Measurements from ENCODE around the gene HS2ST1. TPM values are rescaled to one million over a fixed set of nuclear protein-coding genes. Genes with fewer than 3 reads are reported as not detected.
"Not testable (repeated sequence)": the region's sequence is repeated elsewhere in the genome, so short reads cannot be mapped to it uniquely, and the experiment has no call there.

Gene HS2ST1
- total and polyA plus RNA-seq, 2 donors (not counting 1 experiment from before 2014, with no cell fraction given): 19.2 to 22.5 TPM

DNA sequence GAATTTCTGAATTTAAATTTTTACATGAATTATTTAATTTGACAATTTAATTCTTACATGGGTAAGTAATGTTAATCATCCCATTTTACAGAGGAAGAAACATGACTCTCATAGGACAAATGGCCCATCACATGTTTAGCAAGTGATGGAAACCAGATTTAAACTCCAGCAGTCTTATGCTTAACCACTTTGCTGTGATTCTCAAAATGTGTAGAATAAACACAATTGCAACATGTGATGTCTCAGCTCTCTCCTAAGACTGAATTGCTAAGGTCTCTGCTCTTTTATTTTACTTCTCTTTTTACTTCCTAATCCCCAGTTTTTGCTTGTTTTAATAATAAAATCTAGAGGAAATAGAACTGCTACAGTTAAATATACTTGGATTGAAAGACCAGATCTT, 42.8 kb downstream of the HS2ST1 start:
- Histone ChIP-seq H3K9ac (ENCODE audit: insufficient read depth, low read length) (no peak overlapping the region), H3K79me2 (ENCODE audit: control insufficient read depth, insufficient read depth, low read length) (no peaks in the 10 kb centered on the region), H3K4me2 (ENCODE audit: extremely low read depth, insufficient read depth, low read length) (no peak overlapping the region), H3K4me1 (ENCODE audit: control insufficient read depth, extremely low read depth, insufficient read depth, low read length) (no peaks in the 10 kb centered on the region), H3K4me3 (replicated peaks in 1 of 4; ENCODE audit: control extremely low read depth in 1 of 4, insufficient read depth in 1 of 4, low read depth in 3 of 4, low read length in 4 of 4) (no peak overlapping the region), H3K27ac (ENCODE audit: insufficient read depth, low read length) (no peak overlapping the region), H3K9me3 (ENCODE audit: control insufficient read depth, insufficient read depth, low read depth, low read length) (no peaks in the 10 kb centered on the region), H2AFZ (ENCODE audit: low read length) (no peak overlapping the region), H4K20me1 (ENCODE audit: control insufficient read depth, extremely low read depth, insufficient read depth, low read length) (no peaks in the 10 kb centered on the region), H3K27me3 (ENCODE audit: control insufficient read depth, insufficient read depth, low read length) (no peaks in the 10 kb centered on the region), H3K36me3 (ENCODE audit: control insufficient read depth, insufficient read depth, low read length) (no peaks in the 10 kb centered on the region)
- peak in 1 of 2 donors; percentile 49 for DNase-seq (ENCODE audit: low read depth in 2 of 2)
- TF ChIP-seq, protein P1, sequence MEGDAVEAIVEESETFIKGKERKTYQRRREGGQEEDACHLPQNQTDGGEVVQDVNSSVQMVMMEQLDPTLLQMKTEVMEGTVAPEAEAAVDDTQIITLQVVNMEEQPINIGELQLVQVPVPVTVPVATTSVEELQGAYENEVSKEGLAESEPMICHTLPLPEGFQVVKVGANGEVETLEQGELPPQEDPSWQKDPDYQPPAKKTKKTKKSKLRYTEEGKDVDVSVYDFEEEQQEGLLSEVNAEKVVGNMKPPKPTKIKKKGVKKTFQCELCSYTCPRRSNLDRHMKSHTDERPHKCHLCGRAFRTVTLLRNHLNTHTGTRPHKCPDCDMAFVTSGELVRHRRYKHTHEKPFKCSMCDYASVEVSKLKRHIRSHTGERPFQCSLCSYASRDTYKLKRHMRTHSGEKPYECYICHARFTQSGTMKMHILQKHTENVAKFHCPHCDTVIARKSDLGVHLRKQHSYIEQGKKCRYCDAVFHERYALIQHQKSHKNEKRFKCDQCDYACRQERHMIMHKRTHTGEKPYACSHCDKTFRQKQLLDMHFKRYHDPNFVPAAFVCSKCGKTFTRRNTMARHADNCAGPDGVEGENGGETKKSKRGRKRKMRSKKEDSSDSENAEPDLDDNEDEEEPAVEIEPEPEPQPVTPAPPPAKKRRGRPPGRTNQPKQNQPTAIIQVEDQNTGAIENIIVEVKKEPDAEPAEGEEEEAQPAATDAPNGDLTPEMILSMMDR (conservative IDR thresholded peaks at IDR 0.05 in 1 of 2, IDR thresholded peaks at IDR 0.05 in 1 of 2; ENCODE audit: low read depth in 1 of 2, low read length in 2 of 2): no peak
- no peak for TF ChIP-seq EZH2 (IDR thresholded peaks at IDR 0.05; ENCODE audit: low read length, missing control alignments)

DNA sequence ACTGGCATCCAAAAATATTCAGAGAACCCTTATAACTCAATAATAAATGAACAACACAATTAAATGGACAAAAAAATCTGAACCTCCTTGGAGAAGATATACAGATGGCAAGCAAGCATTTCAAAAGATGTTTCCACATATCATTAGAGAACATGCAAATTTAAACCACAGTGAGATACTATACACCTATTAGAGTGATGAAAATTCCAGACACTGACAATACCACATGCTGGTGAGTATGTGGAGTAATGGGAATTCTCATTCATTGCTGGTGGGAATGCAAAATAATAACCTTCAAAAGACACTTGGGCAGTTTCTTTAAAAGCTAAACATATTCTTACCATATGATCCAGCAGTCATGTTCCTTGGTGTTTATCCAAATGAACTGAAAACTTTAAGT, 46.1 kb downstream of the HS2ST1 start:
- H3K4me3 ChIP-seq (replicated peaks in 1 of 4; ENCODE audit: control extremely low read depth in 1 of 4, insufficient read depth in 1 of 4, low read depth in 3 of 4, low read length in 4 of 4): no peak overlapping the region
- TF ChIP-seq EZH2 (IDR thresholded peaks at IDR 0.05; ENCODE audit: low read length, missing control alignments): no peak
- TF ChIP-seq, protein P1 (conservative IDR thresholded peaks at IDR 0.05 in 1 of 2, IDR thresholded peaks at IDR 0.05 in 1 of 2; ENCODE audit: low read depth in 1 of 2, low read length in 2 of 2): no peak
- no peak overlapping the region for H3K9ac ChIP-seq (ENCODE audit: insufficient read depth, low read length)
- DNase-seq (ENCODE audit: low read depth in 2 of 2): no peak
- H4K20me1 ChIP-seq (ENCODE audit: control insufficient read depth, extremely low read depth, insufficient read depth, low read length): no peaks in the 10 kb centered on the region
- no peak overlapping the region for H2AFZ ChIP-seq (ENCODE audit: low read length)
- no peaks in the 10 kb centered on the region for H3K27me3 ChIP-seq (ENCODE audit: control insufficient read depth, insufficient read depth, low read length)
- H3K4me2 ChIP-seq (ENCODE audit: extremely low read depth, insufficient read depth, low read length): no peak overlapping the region
- no peaks in the 10 kb centered on the region for H3K4me1 ChIP-seq (ENCODE audit: control insufficient read depth, extremely low read depth, insufficient read depth, low read length)
- no peaks in the 10 kb centered on the region for H3K36me3 ChIP-seq (ENCODE audit: control insufficient read depth, insufficient read depth, low read length)
- no peaks in the 10 kb centered on the region for H3K79me2 ChIP-seq (ENCODE audit: control insufficient read depth, insufficient read depth, low read length)
- no peak overlapping the region for H3K27ac ChIP-seq (ENCODE audit: insufficient read depth, low read length)
- no peaks in the 10 kb centered on the region for H3K9me3 ChIP-seq (ENCODE audit: control insufficient read depth, insufficient read depth, low read depth, low read length)

DNA sequence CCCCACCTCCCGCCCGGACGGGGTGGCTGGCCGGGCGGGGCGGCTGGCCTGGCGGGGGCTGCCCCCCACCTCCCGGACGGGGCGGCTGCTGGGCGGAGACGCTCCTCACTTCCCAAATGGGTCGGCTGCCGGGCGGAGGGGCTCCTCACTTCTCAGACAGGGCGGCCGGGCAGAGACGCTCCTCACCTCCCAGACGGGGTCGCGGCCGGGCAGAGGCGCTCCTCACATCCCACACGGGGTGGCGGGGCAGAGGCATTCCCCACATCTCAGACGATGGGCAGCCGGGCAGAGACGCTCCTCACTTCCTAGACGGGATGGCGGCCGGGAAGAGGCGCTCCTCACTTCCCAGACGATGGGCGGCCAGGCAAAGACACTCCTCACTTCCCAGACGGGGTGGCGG, 49.4 kb downstream of the HS2ST1 start:
- not testable (repeated sequence) for H3K9me3 ChIP-seq (ENCODE audit: control insufficient read depth, insufficient read depth, low read depth, low read length); H3K9ac ChIP-seq (ENCODE audit: insufficient read depth, low read length); H3K36me3 ChIP-seq (ENCODE audit: control insufficient read depth, insufficient read depth, low read length); H3K79me2 ChIP-seq (ENCODE audit: control insufficient read depth, insufficient read depth, low read length); H3K27me3 ChIP-seq (ENCODE audit: control insufficient read depth, insufficient read depth, low read length); H3K27ac ChIP-seq (ENCODE audit: insufficient read depth, low read length); H3K4me1 ChIP-seq (ENCODE audit: control insufficient read depth, extremely low read depth, insufficient read depth, low read length); H4K20me1 ChIP-seq (ENCODE audit: control insufficient read depth, extremely low read depth, insufficient read depth, low read length); H3K4me2 ChIP-seq (ENCODE audit: extremely low read depth, insufficient read depth, low read length); H2AFZ ChIP-seq (ENCODE audit: low read length); DNase-seq (ENCODE audit: low read depth in 2 of 2); H3K4me3 ChIP-seq (replicated peaks in 1 of 4; ENCODE audit: control extremely low read depth in 1 of 4, insufficient read depth in 1 of 4, low read depth in 3 of 4, low read length in 4 of 4)
